ENCODE results near the gene NR4A3. TPM values are rescaled to one million over a fixed set of nuclear protein-coding genes. Genes with fewer than 3 reads are reported as not detected.

The NR4A3 gene
- total RNA-seq, 1 experiment from 2014 or later = 0.24 TPM

DNA sequence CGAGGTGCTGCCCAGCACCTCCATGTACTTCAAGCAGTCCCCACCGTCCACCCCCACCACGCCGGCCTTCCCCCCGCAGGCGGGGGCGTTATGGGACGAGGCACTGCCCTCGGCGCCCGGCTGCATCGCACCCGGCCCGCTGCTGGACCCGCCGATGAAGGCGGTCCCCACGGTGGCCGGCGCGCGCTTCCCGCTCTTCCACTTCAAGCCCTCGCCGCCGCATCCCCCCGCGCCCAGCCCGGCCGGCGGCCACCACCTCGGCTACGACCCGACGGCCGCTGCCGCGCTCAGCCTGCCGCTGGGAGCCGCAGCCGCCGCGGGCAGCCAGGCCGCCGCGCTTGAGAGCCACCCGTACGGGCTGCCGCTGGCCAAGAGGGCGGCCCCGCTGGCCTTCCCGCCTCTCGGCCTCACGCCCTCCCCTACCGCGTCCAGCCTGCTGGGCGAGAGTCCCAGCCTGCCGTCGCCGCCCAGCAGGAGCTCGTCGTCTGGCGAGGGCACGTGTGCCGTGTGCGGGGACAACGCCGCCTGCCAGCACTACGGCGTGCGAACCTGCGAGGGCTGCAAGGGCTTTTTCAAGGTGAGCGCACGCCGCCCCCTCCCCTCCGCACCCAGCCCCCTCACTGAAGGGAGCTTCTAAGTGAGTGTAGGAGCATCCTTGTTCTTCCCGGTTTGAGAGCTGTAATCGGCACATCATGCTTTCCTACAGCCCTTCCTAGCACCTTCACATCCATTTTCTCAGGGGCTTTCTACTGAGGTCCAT is 6.9 kb downstream of the NR4A3 start:
- Histone ChIP-seq H2AFZ (ENCODE audit: low read length) (no peak overlapping the region), H2BK20ac (ENCODE audit: low read depth, low read length, poor library complexity, severe bottlenecking) (no peak overlapping the region), H2BK15ac (ENCODE audit: low read depth, low read length) (no peak overlapping the region), H3K9me3 (ENCODE audit: control insufficient read depth, low read depth, low read length) (no peaks in the 10 kb centered on the region), H3K4me2 (ENCODE audit: insufficient read depth, insufficient read length, low read length) (peak overlapping the region; percentile 28), H4K20me1 (ENCODE audit: control insufficient read depth, insufficient read depth, insufficient read length) (no peaks in the 10 kb centered on the region), H4K5ac (ENCODE audit: insufficient read length, low read depth, low read length) (no peak overlapping the region), H3K79me2 (ENCODE audit: insufficient read depth, low read length) (no peaks in the 10 kb centered on the region), H2BK120ac (ENCODE audit: low read depth, low read length, poor library complexity, severe bottlenecking) (no peak overlapping the region), H3K56ac (ENCODE audit: insufficient read length, low read depth, low read length) (no peak overlapping the region), H2BK5ac (ENCODE audit: insufficient read length, low read length) (no peak overlapping the region), H3K14ac (ENCODE audit: insufficient read depth, low read length) (no peak overlapping the region), H2BK12ac (ENCODE audit: insufficient read length, low read depth, low read length) (no peak overlapping the region), H4K8ac (replicated peaks; ENCODE audit: insufficient read length, low read depth, low read length) (no peak overlapping the region), H3K23me2 (ENCODE audit: insufficient read length, low read depth, low read length, poor library complexity, severe bottlenecking) (peaks cover 17% of the 10 kb centered on the region), H3K4me1 (ENCODE audit: insufficient read depth, low read length) (peaks cover 4% of the 10 kb centered on the region; the same call in 1 of the 2 replicates), H3K9ac (ENCODE audit: extremely low read depth, insufficient read length, low read length) (no peak overlapping the region), H3K23ac (ENCODE audit: insufficient read length, low read depth, low read length) (no peak overlapping the region), H4K91ac (ENCODE audit: insufficient read length, low read depth, low read length) (no peak overlapping the region), H3K27ac (ENCODE audit: insufficient read length, low read depth, low read length) (no peak overlapping the region), H2AK5ac (ENCODE audit: insufficient read length, low read length) (no peak overlapping the region), H3K79me1 (ENCODE audit: insufficient read depth, low read depth, low read length, poor library complexity, severe bottlenecking) (no peaks in the 10 kb centered on the region), H3K4ac (ENCODE audit: low read depth, low read length) (no peak overlapping the region), H3K27me3 (ENCODE audit: insufficient read depth, low read length) (peaks cover 62% of the 10 kb centered on the region), H3K18ac (ENCODE audit: insufficient read length, low read depth, low read length) (no peak overlapping the region), H3T11ph (ENCODE audit: low read length) (no peak overlapping the region)
- no peaks in the 10 kb centered on the region; a peak in 2 of 7 replicates for H3K36me3 Mint-ChIP-seq (ENCODE audit: insufficient read depth in 1 of 3, low read depth in 3 of 3)
- peak overlapping the region; percentile 47 to 78 for H3K4me3 Mint-ChIP-seq
- H3K4me1 Mint-ChIP-seq = peaks cover 22 to 25% of the 10 kb centered on the region in 2 experiments
- WGBS (ENCODE audit: extremely low coverage, insufficient read length, low lambda C conversion rate) = no CpG with 5 or more reads among the region's 78 CpGs
- DNase-seq = peak; percentile 65
- H3K9me3 Mint-ChIP-seq = no peaks in the 10 kb centered on the region; a peak in 1 of 5 replicates
- no peak overlapping the region for H3K27ac Mint-ChIP-seq
- peaks cover 94% of the 10 kb centered on the region for H3K27me3 Mint-ChIP-seq (ENCODE audit: low read depth)
- TF ChIP-seq, protein P1, sequence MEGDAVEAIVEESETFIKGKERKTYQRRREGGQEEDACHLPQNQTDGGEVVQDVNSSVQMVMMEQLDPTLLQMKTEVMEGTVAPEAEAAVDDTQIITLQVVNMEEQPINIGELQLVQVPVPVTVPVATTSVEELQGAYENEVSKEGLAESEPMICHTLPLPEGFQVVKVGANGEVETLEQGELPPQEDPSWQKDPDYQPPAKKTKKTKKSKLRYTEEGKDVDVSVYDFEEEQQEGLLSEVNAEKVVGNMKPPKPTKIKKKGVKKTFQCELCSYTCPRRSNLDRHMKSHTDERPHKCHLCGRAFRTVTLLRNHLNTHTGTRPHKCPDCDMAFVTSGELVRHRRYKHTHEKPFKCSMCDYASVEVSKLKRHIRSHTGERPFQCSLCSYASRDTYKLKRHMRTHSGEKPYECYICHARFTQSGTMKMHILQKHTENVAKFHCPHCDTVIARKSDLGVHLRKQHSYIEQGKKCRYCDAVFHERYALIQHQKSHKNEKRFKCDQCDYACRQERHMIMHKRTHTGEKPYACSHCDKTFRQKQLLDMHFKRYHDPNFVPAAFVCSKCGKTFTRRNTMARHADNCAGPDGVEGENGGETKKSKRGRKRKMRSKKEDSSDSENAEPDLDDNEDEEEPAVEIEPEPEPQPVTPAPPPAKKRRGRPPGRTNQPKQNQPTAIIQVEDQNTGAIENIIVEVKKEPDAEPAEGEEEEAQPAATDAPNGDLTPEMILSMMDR (conservative IDR thresholded peaks at IDR 0.05) = no peak

All from H9 (cell line).